ENCODE measurements around the gene RGS6. TPM values are rescaled to one million over a fixed set of nuclear protein-coding genes. Genes with fewer than 3 reads are reported as not detected.

The RGS6 gene
- total RNA-seq, 2 experiments from 2014 or later = not detected

DNA sequence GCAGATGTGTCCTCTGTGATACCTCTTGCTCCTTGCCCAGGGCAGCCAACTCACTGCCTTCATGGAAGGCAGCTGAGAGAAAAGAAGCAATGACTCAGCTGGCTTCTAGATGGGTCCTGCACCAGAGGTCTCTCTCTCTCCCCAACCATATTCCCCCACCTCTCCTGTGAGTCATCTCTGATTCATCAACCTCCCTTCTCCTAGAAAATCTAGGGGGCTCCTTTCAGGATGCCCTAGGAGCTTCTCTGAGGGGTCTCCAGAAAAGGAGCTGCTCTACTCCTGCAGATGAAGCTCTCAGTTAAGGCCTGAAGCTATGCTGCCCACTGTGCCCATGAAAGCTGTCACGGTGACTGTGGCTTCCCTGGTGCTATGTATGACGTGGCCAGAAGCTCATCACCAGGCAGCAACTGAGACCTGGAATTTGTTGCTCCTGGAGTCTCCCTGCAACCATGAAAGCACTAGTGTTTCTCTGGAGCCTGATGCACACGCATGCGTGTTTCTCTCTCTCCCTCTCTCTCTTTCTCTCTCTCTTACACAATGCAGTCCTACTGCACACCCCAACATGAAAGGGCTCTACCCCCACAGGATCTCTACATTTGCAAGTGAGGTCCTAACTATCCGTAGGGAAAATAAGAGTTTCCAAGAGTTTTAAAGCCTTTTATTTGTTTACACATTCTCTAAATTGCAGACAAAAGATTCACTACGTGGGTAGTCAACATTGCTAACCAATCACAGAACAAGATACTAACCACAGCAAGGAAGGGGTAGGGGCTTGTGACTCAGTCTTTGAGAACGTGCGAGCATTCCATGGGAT lies 676.4 kb downstream of the RGS6 start:
- no peaks in the 10 kb centered on the region for H3K36me3 ChIP-seq (ENCODE audit: insufficient read depth, low read length)
- H3K9me3 ChIP-seq (ENCODE audit: low read length) = no peaks in the 10 kb centered on the region
- no peak for TF ChIP-seq EZH2phosphoT487 (IDR thresholded peaks at IDR 0.05; ENCODE audit: borderline replicate concordance, low read depth, low read length)
- TF ChIP-seq, protein P1, sequence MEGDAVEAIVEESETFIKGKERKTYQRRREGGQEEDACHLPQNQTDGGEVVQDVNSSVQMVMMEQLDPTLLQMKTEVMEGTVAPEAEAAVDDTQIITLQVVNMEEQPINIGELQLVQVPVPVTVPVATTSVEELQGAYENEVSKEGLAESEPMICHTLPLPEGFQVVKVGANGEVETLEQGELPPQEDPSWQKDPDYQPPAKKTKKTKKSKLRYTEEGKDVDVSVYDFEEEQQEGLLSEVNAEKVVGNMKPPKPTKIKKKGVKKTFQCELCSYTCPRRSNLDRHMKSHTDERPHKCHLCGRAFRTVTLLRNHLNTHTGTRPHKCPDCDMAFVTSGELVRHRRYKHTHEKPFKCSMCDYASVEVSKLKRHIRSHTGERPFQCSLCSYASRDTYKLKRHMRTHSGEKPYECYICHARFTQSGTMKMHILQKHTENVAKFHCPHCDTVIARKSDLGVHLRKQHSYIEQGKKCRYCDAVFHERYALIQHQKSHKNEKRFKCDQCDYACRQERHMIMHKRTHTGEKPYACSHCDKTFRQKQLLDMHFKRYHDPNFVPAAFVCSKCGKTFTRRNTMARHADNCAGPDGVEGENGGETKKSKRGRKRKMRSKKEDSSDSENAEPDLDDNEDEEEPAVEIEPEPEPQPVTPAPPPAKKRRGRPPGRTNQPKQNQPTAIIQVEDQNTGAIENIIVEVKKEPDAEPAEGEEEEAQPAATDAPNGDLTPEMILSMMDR (conservative IDR thresholded peaks at IDR 0.05; ENCODE audit: low read length) = no peak
- no peak overlapping the region for H3K27ac ChIP-seq (ENCODE audit: low read depth, low read length, poor library complexity, severe bottlenecking)
- H3K4me3 ChIP-seq (ENCODE audit: low read depth, low read length, poor library complexity, severe bottlenecking) = no peak overlapping the region
- H3K4me1 ChIP-seq (ENCODE audit: insufficient read depth, low read length, poor library complexity, severe bottlenecking) = no peaks in the 10 kb centered on the region
- BruUV-seq (replicated peaks) = no TSS peak
- no peaks in the 10 kb centered on the region for H3K9me2 ChIP-seq (ENCODE audit: insufficient read depth, low read length)
- H3K4me2 ChIP-seq (ENCODE audit: low read length) = no peak overlapping the region
- H3K79me2 ChIP-seq (ENCODE audit: insufficient read depth, low read depth, low read length) = no peaks in the 10 kb centered on the region
- intact Hi-C loops (cut with micrococcal nuclease; ENCODE audit: unreplicated experiment) = no loop called here
- POLR2A ChIA-PET = no interaction called here
- no peaks in the 10 kb centered on the region for H4K20me1 ChIP-seq (ENCODE audit: insufficient read depth, low read length)
- H2AFZ ChIP-seq (ENCODE audit: low read length) = no peak overlapping the region
- CTCF ChIA-PET (ENCODE audit: unreplicated experiment) = no interaction called here
- DNase-seq (ENCODE audit: low spot score) = no peak

DNA sequence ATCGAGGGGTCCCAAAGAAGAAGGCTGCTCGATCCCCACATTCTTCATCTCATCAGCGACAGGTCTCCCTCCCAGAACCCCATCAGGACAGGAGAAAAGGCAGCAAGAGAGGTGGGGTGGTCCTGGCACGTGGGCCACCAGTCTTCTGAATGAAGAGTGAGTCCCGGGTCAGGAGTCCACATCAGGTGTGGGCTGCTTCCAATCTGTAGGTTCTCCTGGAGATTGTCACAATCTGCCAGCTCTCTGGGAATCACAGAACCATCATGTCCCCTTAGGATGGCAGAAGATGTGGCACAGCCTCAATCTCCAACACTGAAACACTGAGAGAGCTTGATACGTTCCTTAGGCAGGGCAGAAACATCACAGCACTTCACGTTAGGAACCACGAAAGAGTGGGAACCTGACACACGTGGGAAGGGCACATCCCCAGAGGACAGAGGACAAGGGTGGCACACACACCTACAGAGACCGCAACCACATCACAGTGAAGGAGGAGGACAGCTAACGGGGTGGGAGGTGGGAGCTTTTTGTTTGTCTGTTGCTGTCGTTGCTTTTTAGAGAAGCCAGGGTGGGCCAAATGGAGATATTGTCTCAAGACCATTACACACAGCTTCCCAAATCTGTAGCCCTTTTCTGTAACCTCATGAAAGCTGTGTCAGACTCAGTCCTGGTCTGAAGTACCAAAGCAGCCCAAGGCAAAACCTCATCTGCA lies 677.1 kb downstream of the RGS6 start:
- intact Hi-C loops (cut with micrococcal nuclease; ENCODE audit: unreplicated experiment) = no loop called here
- no peak overlapping the region for H3K4me3 ChIP-seq (ENCODE audit: low read depth, low read length, poor library complexity, severe bottlenecking)
- no peaks in the 10 kb centered on the region for H3K79me2 ChIP-seq (ENCODE audit: insufficient read depth, low read depth, low read length)
- TF ChIP-seq EZH2phosphoT487 (IDR thresholded peaks at IDR 0.05; ENCODE audit: borderline replicate concordance, low read depth, low read length) = no peak
- TF ChIP-seq, protein P1 (conservative IDR thresholded peaks at IDR 0.05; ENCODE audit: low read length) = no peak
- H3K27ac ChIP-seq (ENCODE audit: low read depth, low read length, poor library complexity, severe bottlenecking) = no peak overlapping the region
- CTCF ChIA-PET (ENCODE audit: unreplicated experiment) = no interaction called here
- no peaks in the 10 kb centered on the region for H3K36me3 ChIP-seq (ENCODE audit: insufficient read depth, low read length)
- no peaks in the 10 kb centered on the region for H4K20me1 ChIP-seq (ENCODE audit: insufficient read depth, low read length)
- no peaks in the 10 kb centered on the region for H3K9me3 ChIP-seq (ENCODE audit: low read length)
- no peak overlapping the region for H2AFZ ChIP-seq (ENCODE audit: low read length)
- BruUV-seq (replicated peaks) = no TSS peak
- H3K4me1 ChIP-seq (ENCODE audit: insufficient read depth, low read length, poor library complexity, severe bottlenecking) = no peaks in the 10 kb centered on the region
- no peaks in the 10 kb centered on the region for H3K9me2 ChIP-seq (ENCODE audit: insufficient read depth, low read length)
- no peak for DNase-seq (ENCODE audit: low spot score)
- no peak overlapping the region for H3K4me2 ChIP-seq (ENCODE audit: low read length)
- POLR2A ChIA-PET = no interaction called here

Data from OCI-LY7 (cell line).